ENCODE data around the gene GPR45.

DNA sequence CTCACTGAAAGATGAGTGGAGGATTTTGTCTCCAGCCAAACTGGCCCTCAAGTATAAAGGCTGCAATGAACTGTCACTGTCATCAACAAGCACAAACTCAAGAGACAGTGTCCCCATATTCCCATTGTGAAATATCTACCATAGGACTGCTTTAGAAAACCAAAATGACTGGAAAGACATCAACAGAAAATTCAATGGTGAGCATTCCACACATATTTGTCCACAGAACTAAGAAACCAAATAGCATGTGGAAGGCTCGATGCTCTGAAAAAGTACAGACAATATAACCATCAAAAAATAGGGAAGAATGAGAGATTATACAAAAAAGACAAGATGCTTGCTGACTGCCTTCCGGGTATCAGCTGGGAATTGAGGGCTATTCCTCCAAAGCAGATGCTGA is 50.4 kb downstream of the GPR45 start:
- TF ChIP-seq, protein P1, sequence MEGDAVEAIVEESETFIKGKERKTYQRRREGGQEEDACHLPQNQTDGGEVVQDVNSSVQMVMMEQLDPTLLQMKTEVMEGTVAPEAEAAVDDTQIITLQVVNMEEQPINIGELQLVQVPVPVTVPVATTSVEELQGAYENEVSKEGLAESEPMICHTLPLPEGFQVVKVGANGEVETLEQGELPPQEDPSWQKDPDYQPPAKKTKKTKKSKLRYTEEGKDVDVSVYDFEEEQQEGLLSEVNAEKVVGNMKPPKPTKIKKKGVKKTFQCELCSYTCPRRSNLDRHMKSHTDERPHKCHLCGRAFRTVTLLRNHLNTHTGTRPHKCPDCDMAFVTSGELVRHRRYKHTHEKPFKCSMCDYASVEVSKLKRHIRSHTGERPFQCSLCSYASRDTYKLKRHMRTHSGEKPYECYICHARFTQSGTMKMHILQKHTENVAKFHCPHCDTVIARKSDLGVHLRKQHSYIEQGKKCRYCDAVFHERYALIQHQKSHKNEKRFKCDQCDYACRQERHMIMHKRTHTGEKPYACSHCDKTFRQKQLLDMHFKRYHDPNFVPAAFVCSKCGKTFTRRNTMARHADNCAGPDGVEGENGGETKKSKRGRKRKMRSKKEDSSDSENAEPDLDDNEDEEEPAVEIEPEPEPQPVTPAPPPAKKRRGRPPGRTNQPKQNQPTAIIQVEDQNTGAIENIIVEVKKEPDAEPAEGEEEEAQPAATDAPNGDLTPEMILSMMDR (IDR thresholded peaks at IDR 0.05), result no peak
- TF ChIP-seq POLR2A (IDR thresholded peaks at IDR 0.05), result no peak
